Measurements from ENCODE around the gene GNGT1. TPM values are rescaled to one million over a fixed set of nuclear protein-coding genes. Genes with fewer than 3 reads are reported as not detected.

The GNGT1 gene
- total RNA-seq, 1 experiment from 2014 or later: 0.63 TPM

DNA sequence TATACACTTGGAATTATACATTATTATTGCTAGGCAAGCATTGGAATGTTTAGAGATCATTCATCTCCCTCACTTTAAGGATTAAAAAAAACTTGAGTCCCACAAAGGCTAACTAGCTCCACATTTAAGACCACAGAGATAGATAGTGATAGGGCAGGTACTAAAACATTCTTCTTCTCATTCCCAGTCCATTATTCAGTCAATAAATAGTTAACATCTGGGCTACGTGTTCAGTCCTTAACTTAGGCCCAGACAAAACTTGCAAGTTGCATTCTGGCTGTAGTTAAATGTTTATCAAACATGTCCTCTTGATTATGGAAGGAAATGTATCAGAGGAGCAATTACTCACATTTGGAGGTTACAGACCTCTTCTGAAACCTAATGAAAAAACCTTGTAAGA lies 17.6 kb downstream of the GNGT1 start:
- Mint-ChIP-seq H3K27ac (no peak overlapping the region), H3K27me3 (ENCODE audit: low read depth) (no peaks in the 10 kb centered on the region), H3K4me3 (no peak overlapping the region), H3K4me1 (peaks cover 23% of the 10 kb centered on the region), H3K9me3 (0 out of 2 replicates have a peak, but pooled peaks cover 4% of the 10 kb centered on the region), H3K36me3 (no peaks in the 10 kb centered on the region)
- CTCF ChIA-PET: no interaction called here
- POLR2A ChIA-PET: no interaction called here
- ATAC-seq: no peak
- DNase-seq (ENCODE audit: low spot score): no peak
- TF ChIP-seq, protein P1, sequence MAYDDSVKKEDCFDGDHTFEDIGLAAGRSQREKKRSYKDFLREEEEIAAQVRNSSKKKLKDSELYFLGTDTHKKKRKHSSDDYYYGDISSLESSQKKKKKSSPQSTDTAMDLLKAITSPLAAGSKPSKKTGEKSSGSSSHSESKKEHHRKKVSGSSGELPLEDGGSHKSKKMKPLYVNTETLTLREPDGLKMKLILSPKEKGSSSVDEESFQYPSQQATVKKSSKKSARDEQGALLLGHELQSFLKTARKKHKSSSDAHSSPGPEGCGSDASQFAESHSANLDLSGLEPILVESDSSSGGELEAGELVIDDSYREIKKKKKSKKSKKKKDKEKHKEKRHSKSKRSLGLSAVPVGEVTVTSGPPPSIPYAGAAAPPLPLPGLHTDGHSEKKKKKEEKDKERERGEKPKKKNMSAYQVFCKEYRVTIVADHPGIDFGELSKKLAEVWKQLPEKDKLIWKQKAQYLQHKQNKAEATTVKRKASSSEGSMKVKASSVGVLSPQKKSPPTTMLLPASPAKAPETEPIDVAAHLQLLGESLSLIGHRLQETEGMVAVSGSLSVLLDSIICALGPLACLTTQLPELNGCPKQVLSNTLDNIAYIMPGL (CRISPR knock-in tag; IDR thresholded peaks at IDR 0.05): no peak
- TF ChIP-seq NR3C1 (CRISPR knock-in tag; conservative IDR thresholded peaks at IDR 0.05; ENCODE audit: low read depth) (no peak), CREB1 (CRISPR knock-in tag; IDR thresholded peaks at IDR 0.05) (no peak), CBFB (CRISPR knock-in tag; IDR thresholded peaks at IDR 0.05; ENCODE audit: low read depth) (no peak), NFATC4 (CRISPR knock-in tag; IDR thresholded peaks at IDR 0.05) (no peak), ZNF138 (CRISPR knock-in tag; conservative IDR thresholded peaks at IDR 0.05) (no peak), OVOL2 (CRISPR knock-in tag; IDR thresholded peaks at IDR 0.05; ENCODE audit: borderline replicate concordance) (no peak), FOXJ3 (CRISPR knock-in tag; IDR thresholded peaks at IDR 0.05; ENCODE audit: borderline replicate concordance) (no peak)
- TF ChIP-seq, protein P2, sequence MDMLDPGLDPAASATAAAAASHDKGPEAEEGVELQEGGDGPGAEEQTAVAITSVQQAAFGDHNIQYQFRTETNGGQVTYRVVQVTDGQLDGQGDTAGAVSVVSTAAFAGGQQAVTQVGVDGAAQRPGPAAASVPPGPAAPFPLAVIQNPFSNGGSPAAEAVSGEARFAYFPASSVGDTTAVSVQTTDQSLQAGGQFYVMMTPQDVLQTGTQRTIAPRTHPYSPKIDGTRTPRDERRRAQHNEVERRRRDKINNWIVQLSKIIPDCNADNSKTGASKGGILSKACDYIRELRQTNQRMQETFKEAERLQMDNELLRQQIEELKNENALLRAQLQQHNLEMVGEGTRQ (CRISPR knock-in tag; IDR thresholded peaks at IDR 0.05): no peak
- TF ChIP-seq, protein P3, sequence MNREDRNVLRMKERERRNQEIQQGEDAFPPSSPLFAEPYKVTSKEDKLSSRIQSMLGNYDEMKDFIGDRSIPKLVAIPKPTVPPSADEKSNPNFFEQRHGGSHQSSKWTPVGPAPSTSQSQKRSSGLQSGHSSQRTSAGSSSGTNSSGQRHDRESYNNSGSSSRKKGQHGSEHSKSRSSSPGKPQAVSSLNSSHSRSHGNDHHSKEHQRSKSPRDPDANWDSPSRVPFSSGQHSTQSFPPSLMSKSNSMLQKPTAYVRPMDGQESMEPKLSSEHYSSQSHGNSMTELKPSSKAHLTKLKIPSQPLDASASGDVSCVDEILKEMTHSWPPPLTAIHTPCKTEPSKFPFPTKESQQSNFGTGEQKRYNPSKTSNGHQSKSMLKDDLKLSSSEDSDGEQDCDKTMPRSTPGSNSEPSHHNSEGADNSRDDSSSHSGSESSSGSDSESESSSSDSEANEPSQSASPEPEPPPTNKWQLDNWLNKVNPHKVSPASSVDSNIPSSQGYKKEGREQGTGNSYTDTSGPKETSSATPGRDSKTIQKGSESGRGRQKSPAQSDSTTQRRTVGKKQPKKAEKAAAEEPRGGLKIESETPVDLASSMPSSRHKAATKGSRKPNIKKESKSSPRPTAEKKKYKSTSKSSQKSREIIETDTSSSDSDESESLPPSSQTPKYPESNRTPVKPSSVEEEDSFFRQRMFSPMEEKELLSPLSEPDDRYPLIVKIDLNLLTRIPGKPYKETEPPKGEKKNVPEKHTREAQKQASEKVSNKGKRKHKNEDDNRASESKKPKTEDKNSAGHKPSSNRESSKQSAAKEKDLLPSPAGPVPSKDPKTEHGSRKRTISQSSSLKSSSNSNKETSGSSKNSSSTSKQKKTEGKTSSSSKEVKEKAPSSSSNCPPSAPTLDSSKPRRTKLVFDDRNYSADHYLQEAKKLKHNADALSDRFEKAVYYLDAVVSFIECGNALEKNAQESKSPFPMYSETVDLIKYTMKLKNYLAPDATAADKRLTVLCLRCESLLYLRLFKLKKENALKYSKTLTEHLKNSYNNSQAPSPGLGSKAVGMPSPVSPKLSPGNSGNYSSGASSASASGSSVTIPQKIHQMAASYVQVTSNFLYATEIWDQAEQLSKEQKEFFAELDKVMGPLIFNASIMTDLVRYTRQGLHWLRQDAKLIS (CRISPR knock-in tag; IDR thresholded peaks at IDR 0.05; ENCODE audit: borderline replicate concordance): no peak
- TF ChIP-seq, protein P4, sequence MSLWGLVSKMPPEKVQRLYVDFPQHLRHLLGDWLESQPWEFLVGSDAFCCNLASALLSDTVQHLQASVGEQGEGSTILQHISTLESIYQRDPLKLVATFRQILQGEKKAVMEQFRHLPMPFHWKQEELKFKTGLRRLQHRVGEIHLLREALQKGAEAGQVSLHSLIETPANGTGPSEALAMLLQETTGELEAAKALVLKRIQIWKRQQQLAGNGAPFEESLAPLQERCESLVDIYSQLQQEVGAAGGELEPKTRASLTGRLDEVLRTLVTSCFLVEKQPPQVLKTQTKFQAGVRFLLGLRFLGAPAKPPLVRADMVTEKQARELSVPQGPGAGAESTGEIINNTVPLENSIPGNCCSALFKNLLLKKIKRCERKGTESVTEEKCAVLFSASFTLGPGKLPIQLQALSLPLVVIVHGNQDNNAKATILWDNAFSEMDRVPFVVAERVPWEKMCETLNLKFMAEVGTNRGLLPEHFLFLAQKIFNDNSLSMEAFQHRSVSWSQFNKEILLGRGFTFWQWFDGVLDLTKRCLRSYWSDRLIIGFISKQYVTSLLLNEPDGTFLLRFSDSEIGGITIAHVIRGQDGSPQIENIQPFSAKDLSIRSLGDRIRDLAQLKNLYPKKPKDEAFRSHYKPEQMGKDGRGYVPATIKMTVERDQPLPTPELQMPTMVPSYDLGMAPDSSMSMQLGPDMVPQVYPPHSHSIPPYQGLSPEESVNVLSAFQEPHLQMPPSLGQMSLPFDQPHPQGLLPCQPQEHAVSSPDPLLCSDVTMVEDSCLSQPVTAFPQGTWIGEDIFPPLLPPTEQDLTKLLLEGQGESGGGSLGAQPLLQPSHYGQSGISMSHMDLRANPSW (CRISPR knock-in tag; conservative IDR thresholded peaks at IDR 0.05; ENCODE audit: low read depth): no peak
- TF ChIP-seq, protein P5, sequence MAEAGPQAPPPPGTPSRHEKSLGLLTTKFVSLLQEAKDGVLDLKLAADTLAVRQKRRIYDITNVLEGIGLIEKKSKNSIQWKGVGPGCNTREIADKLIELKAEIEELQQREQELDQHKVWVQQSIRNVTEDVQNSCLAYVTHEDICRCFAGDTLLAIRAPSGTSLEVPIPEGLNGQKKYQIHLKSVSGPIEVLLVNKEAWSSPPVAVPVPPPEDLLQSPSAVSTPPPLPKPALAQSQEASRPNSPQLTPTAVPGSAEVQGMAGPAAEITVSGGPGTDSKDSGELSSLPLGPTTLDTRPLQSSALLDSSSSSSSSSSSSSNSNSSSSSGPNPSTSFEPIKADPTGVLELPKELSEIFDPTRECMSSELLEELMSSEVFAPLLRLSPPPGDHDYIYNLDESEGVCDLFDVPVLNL (CRISPR knock-in tag; IDR thresholded peaks at IDR 0.05; ENCODE audit: borderline replicate concordance, low read depth): no peak

DNA sequence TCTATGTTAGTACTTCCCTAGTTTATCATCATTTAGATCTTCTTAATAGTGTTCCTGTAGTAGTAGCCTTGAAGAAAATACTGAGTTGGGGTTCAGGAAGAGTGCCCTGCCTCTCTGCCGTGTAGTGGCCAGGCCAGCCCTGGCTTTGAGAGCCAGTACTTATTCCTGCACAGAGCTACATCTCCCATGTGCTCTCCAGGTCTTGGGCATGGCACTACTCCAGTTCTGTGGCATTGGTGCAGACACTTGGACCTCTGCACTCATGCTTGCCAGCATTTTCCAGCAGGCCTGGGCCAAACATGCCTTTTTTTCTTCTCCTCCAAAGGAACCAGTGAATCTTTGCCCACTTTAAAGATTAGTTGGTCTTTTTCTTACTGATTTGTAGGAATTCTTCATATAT lies 20.4 kb downstream of the GNGT1 start:
- H3K4me3 Mint-ChIP-seq: no peak overlapping the region
- no peak for DNase-seq (ENCODE audit: low spot score)
- TF ChIP-seq TEAD1 (CRISPR knock-in tag; IDR thresholded peaks at IDR 0.05): no peak
- no peak for TF ChIP-seq SMAD4 (CRISPR knock-in tag; IDR thresholded peaks at IDR 0.05)
- TF ChIP-seq, protein P6, sequence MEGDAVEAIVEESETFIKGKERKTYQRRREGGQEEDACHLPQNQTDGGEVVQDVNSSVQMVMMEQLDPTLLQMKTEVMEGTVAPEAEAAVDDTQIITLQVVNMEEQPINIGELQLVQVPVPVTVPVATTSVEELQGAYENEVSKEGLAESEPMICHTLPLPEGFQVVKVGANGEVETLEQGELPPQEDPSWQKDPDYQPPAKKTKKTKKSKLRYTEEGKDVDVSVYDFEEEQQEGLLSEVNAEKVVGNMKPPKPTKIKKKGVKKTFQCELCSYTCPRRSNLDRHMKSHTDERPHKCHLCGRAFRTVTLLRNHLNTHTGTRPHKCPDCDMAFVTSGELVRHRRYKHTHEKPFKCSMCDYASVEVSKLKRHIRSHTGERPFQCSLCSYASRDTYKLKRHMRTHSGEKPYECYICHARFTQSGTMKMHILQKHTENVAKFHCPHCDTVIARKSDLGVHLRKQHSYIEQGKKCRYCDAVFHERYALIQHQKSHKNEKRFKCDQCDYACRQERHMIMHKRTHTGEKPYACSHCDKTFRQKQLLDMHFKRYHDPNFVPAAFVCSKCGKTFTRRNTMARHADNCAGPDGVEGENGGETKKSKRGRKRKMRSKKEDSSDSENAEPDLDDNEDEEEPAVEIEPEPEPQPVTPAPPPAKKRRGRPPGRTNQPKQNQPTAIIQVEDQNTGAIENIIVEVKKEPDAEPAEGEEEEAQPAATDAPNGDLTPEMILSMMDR (IDR thresholded peaks at IDR 0.05): no peak
- no peak for TF ChIP-seq OVOL2 (CRISPR knock-in tag; IDR thresholded peaks at IDR 0.05; ENCODE audit: borderline replicate concordance)
- no peak for TF ChIP-seq NR3C1 (CRISPR knock-in tag; conservative IDR thresholded peaks at IDR 0.05; ENCODE audit: low read depth)
- TF ChIP-seq EMX1 (CRISPR knock-in tag; IDR thresholded peaks at IDR 0.05): no peak
- no peak for TF ChIP-seq CREB1 (CRISPR knock-in tag; IDR thresholded peaks at IDR 0.05)
- peaks cover 9% of the 10 kb centered on the region; the same call in 1 of the 2 replicates for H3K4me1 Mint-ChIP-seq
- ATAC-seq: no peak
- 0 out of 2 replicates have a peak, but pooled peaks cover 4% of the 10 kb centered on the region for H3K9me3 Mint-ChIP-seq
- H3K27ac Mint-ChIP-seq: no peak overlapping the region
- ChIA-PET POLR2A (no interaction called here), CTCF (no interaction called here)
- no peaks in the 10 kb centered on the region for H3K27me3 Mint-ChIP-seq (ENCODE audit: low read depth)
- H3K36me3 Mint-ChIP-seq: no peaks in the 10 kb centered on the region
